IPS-15b (cell line): ENCODE results near the gene TTYH3.
A peak's percentile ranks its signal among the peaks of the same experiment; 100 is the strongest.

ENCODE experiments used
- H3K27me3 ChIP-seq: one replicate; pipeline ENCODE4 v1.6.1; 2013; ENCODE audit warnings: low read length; ENCODE audit not compliant: control insufficient read depth, insufficient read depth
- H3K36me3 ChIP-seq: one replicate; pipeline ENCODE4 v1.6.1; 2013; ENCODE audit warnings: low read length; ENCODE audit not compliant: control insufficient read depth, insufficient read depth
- H3K4me1 ChIP-seq: one replicate; pipeline ENCODE4 v1.6.1; 2013; ENCODE audit warnings: mild to moderate bottlenecking, low read length; ENCODE audit not compliant: control insufficient read depth, insufficient read depth
- H3K4me3 ChIP-seq: one replicate; pipeline ENCODE4 v1.5.1; 2013; ENCODE audit warnings: low read depth, low read length
- H3K9ac ChIP-seq: one replicate; pipeline ENCODE4 v1.6.1; 2013; ENCODE audit warnings: low read depth, mild to moderate bottlenecking, low read length
- H3K9me3 ChIP-seq: one replicate; pipeline ENCODE4 v1.6.1; 2013; ENCODE audit warnings: mild to moderate bottlenecking, low read length; ENCODE audit not compliant: control insufficient read depth, insufficient read depth

Gene TTYH3

DNA sequence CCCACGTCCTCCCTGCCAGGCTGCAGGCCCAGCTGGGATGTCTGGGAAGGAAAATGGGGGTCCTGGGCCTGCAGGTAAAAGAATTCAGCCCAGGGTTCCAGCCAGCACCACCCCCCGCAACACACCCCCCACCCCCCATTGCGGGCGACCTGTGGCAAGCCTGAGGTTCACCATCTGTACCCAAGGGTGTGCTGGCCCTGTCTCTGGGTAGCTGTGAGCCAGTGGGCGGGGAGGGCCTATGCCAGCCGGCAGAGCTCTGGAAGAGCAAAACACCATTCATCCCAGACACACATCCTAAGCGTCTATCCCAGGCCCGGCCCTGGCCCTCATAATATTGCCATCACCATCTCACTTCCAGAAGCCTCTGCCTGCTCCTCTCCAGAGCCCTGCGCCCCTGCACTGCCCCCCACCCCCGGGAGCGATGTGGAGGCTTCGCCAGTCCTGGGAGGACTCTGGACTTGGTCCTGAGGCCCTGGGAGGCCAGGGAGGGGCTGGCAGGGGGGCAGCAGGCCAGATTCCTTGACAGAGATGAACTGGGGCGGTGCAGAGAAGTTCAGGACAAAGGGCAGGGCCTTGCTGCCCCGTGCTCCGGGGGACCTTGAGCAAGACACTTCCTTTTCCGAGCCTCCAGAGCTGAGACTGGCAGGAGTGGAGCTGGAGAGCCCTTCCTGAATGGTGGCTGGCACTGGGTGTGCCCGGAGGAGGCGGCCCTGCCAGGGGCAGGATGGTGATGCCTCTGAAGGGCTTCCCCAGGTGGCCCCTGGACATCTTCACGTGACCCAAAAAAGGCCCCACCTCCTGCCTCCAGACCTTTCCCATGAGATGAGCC is 8.7 kb upstream of the TTYH3 start:
- Histone ChIP-seq H3K4me1 (peaks cover 2% of the 10 kb centered on the region), H3K27me3 (no peaks in the 10 kb centered on the region)

DNA sequence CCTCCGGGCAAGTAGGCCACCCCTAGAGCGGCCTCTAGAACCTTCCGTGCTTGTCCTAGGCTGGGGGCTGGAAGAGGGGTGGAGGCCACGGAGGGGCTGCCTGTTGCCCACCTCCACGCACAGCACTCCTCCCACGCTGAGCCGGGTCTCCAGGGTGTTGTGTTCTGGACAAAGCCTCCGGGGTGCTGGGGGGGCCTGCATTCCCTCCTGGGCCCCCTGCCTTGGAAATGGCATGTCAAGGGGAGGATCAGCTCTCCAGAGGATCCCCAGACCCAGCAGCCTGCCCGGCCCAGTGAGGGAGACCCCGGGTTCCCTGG is 8.1 kb upstream of the TTYH3 start:
- Histone ChIP-seq H3K27me3 (no peaks in the 10 kb centered on the region), H3K9ac (no peak overlapping the region), H3K4me3 (no peak overlapping the region), H3K4me1 (peaks cover 2% of the 10 kb centered on the region), H3K9me3 (no peaks in the 10 kb centered on the region), H3K36me3 (no peaks in the 10 kb centered on the region)

More for the DNA sequence above, 8.7 kb upstream of the TTYH3 start:
- Histone ChIP-seq H3K36me3 (no peaks in the 10 kb centered on the region), H3K9me3 (no peaks in the 10 kb centered on the region), H3K4me3 (no peak overlapping the region), H3K9ac (no peak overlapping the region)

DNA sequence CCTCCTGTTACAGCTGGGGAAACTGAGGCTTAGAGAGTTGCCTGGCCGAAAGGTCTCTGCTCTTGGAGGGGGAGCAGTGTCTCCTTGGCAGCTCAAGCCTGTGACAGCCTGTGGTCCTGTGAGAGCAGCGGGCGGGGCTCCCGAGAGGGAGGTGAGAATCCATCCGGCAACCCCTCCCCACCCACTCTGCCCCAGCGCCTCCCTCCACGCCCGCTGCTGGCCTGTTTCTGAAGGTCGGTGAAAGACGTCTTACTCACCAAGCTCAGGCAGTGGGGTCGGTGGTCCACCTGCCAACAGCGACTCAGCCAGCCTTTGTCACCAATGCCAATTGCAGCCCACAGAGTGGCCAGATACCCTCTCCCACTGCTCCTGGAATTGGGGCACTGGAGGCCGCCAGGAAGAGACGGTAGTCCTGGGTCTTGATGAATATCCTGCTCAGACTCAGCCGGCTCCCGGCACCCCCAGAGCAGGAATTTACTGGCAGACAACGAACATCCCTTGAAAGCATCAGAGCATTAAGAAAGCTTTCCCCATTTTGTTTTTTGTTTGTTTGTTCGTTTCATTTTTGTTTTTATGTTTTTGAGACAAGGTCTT is 7.4 kb upstream of the TTYH3 start:
- no peaks in the 10 kb centered on the region for H3K27me3 ChIP-seq
- H3K36me3 ChIP-seq = no peaks in the 10 kb centered on the region
- H3K9me3 ChIP-seq = no peaks in the 10 kb centered on the region
- no peak overlapping the region for H3K4me3 ChIP-seq
- no peak overlapping the region for H3K9ac ChIP-seq
- peaks cover 2% of the 10 kb centered on the region for H3K4me1 ChIP-seq

DNA sequence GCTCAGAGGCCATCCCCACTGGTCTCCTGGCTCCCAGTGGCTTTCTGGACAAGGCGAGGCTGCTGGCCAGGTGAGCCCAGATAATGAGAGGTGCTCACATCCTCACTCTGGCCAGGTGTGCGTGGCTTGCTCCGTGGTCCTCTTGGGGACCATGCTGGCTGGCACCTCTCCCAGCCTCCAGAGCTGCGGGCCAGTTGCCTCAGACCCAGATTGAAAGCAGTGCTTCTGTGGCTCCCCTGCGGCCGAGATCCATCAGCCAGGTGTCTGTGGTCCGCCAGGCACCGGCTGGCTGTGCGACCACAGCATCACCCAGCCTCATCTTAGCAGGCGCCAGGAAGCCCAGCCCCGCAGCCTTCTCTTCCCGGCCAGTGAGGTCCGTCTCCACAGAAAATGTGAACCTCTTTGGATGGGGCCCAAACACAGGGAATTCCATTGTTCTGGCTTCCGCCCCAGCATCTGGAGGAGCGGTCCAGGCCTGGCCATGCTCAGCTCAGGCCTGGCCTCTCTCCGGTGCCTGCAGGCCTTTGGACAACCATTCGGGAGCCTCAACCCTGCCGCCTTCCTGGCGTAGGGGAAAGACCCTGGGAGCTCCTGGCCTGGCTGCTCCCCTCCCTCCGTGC is 5.2 kb upstream of the TTYH3 start:
- peaks cover 2% of the 10 kb centered on the region for H3K4me1 ChIP-seq
- no peak overlapping the region for H3K4me3 ChIP-seq
- H3K27me3 ChIP-seq = no peaks in the 10 kb centered on the region
- H3K36me3 ChIP-seq = no peaks in the 10 kb centered on the region
- H3K9ac ChIP-seq = no peak overlapping the region
- no peaks in the 10 kb centered on the region for H3K9me3 ChIP-seq

DNA sequence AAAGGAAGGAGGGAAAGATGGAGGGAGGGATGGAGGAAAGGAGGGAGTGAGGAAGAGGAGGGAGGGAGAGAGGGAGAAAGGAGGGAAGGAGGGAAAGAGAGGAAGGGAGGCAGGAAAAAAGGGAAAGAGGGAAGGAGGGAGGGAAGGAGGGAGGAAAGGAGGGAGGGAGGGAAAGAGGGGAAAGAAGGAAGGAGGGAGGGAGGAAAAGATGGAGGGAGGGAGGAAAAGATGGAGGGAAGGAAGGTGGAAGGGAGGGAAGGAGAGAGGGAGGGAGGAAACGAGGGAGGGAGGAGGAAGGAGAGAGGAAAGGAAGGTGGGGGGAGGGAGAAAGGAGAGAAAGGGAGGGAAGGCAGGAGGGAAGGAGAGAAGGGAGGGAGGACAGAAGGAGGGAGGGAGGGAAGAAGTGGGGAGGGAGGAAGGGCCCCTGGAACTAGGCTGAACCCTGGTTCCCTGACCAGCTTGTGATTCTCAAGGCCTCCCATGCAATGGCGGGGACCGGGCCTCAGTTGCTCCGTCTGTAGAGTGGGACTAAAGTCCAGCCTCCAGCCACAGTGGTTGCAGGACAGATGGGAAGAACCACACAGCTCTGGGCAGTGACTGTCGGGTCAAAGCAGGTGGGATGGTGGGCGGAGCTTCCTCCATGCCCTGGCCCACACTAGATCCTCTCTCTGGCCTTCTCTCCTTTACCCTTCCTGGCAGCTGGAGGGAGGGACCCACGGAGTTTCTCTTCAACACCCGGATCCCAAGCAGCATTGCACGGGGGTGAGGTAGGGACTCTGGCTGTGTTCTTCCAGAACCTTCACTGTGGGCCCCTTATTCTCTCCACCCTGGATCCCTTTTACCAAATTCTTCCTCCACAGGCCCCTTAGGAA is 4.3 kb upstream of the TTYH3 start:
- Histone ChIP-seq H3K27me3 (no peaks in the 10 kb centered on the region), H3K9me3 (no peaks in the 10 kb centered on the region), H3K4me3 (no peak overlapping the region), H3K4me1 (no peaks in the 10 kb centered on the region), H3K36me3 (peaks cover 2% of the 10 kb centered on the region), H3K9ac (no peak overlapping the region)

DNA sequence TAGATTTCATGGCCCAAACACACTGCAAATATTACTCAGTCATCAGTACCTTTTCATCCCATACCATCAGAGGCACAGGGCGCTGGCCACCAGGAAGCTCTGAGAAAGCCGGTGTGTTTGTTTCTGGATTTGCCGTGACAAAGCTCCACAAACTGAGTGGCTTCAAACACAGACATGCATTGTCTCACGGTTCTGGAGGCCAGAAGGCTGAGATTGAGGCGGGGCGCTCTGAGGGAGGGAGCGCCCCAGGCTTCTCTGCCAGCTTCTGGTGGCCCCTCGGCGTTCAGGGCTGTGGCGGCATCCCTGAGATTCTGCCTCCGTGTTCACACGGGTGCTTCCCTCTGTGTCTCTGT is 3.7 kb upstream of the TTYH3 start:
- Histone ChIP-seq H3K9ac (no peak overlapping the region), H3K27me3 (no peaks in the 10 kb centered on the region), H3K4me1 (no peaks in the 10 kb centered on the region), H3K9me3 (no peaks in the 10 kb centered on the region), H3K36me3 (peaks cover 2% of the 10 kb centered on the region), H3K4me3 (no peak overlapping the region)

DNA sequence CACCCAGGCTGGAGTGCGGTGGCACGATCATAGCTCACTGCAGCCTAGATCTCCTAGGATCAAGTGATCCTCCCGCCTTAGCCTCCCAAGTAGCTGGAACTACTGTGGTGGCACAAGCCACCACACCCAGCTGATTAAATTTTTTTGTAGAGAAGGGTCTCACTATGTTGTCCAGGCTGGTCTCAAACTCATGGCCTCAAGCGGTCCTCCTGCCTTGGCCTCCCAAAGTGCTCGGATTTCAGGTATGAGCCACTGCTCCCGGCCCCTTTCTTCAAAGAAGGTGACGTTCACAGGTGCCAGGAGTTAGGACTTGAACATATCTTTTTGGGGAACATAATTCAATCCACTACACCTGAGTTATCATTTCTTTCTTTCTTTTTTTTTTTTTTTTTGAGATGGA is 2.9 kb upstream of the TTYH3 start:
- Histone ChIP-seq H3K9me3 (no peaks in the 10 kb centered on the region), H3K4me1 (no peaks in the 10 kb centered on the region), H3K27me3 (no peaks in the 10 kb centered on the region), H3K4me3 (no peak overlapping the region), H3K36me3 (peaks cover 3% of the 10 kb centered on the region), H3K9ac (no peak overlapping the region)

DNA sequence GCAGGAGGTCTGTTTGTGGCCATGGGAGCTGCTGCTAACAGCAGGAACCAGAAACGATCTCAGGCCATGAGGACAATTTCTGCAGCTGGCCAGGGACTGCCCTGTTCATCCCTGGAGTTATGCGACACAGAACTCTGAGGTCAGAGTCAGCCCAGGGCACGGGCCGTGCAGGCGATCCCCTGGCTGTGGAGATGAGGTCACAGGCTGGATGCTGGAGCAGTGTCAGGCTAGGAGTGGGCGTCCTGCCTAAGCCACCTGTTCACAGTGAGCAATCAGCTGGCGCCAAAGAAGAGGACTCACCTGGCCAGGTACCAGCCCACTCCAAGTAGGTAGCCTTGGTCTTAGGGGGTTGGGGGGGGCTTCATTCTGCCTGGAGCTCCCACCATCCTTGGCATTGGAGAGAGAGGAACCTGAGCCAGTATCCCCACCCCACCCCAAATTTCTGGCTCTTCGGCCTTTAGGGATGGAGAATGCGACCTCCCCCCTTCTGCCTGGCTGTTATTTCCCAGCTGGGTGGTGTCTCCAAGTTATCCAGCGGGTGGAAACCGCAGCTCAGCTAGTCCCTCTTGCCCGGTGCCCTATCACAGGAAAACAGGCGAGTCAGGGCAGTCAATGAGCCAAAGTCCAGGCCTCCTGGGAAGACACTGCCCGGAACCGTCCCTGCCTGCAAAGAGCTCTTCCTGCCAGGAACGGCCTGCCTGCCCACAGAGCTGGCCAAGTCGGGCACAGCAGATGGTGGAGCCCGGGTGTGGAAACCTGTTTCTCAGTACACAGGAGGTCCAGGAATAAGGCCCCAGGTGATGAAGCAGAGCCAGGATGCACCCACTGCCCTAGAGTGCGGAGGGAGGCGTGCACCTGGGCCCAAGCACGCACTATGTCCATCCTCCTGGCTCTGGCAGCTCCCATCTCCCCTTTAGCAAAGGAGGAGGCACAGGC is 1.8 kb upstream of the TTYH3 start:
- Histone ChIP-seq H3K27me3 (no peaks in the 10 kb centered on the region), H3K9ac (no peak overlapping the region), H3K9me3 (no peaks in the 10 kb centered on the region), H3K4me1 (no peaks in the 10 kb centered on the region), H3K36me3 (peaks cover 7% of the 10 kb centered on the region), H3K4me3 (no peak overlapping the region)

DNA sequence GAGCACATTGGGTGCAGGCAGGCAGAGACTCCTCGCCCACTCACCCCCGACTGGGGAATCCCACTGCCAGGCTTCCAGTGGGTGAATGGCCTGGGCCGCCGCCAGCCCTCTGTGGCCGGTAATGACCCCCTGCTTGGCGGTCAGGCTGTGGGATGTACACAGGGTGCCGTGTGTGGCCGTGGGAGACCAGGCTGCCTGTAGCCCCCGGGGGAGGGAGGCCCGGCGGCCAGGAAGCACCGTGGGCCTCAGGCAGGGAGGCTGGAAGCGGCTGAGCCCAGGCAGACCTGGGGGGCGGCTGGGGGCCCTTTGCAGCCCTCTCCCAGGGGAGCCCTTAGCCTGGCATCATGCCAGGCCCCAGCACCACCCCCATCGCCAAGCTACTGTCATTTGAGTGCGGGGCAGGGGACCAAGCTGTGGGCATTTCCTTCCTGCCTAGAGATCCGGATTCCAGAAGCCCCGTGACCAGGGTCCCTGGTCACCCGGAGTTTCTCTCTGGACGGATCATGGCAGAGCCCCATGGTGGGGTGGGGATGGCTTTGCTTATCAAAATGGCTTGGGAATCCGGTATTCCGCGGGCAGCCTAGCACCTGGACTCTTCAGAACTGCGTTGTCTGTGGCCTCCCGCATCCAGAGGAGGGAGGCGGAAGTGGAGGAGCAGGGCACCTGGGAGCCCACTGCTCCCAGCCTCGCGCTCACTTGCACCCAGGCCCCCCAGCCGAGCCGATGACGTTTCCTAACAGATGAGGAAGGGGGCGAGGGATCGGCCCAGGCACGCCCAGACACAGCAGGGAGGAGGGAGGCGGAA is 1.1 kb downstream of the TTYH3 start:
- Histone ChIP-seq H3K36me3 (peaks cover 13% of the 10 kb centered on the region), H3K9ac (peak overlapping the region; percentile 79), H3K4me1 (no peaks in the 10 kb centered on the region), H3K27me3 (no peaks in the 10 kb centered on the region), H3K4me3 (peak overlapping the region; percentile 85), H3K9me3 (no peaks in the 10 kb centered on the region)

DNA sequence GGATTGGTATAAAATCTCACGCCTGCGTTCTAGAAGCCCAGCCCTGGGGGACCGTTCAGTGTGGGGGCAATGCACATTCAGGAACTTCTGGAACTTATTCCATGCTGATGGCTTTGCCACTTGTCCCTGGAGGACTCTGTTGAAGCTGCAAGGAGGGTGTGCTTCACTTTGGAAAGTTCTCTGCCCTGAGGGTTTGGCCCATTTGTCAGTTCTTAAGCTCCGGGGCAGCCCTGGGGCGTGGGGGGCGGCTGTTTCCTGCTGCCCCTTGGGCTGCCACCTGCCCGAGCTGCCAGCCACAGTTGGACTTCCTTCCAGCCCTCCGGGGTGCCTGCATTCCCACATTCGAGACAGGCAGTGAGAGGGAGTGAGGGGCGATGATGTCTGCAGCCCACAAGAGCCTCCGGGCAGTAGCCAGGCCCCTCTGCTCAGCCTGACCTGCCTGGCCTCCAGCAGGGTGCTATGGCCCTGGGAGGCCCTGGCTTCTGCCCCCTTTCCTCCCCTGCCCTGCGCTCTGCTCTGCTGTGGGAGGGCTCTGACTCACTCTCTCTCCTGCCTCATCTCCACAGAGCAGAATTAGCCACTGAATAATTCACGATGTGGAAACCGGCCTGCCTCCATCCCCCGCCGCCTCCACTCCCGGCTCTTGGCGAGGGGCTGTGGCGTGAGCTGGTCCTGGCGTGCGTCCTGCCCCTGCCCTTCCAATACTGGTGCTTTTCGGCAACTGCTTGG is 1.9 kb downstream of the TTYH3 start:
- H3K27me3 ChIP-seq = no peaks in the 10 kb centered on the region
- peaks cover 13% of the 10 kb centered on the region for H3K36me3 ChIP-seq
- no peaks in the 10 kb centered on the region for H3K4me1 ChIP-seq
- H3K4me3 ChIP-seq = peak overlapping the region; percentile 85
- peak overlapping the region; percentile 79 for H3K9ac ChIP-seq
- no peaks in the 10 kb centered on the region for H3K9me3 ChIP-seq
